T-helper 2 cell (primary cell): ENCODE results near the gene ATP13A2.
A peak's percentile ranks its signal among the peaks of the same experiment; 100 is the strongest.

Experiments used
- DNase-seq, 5 experiments: peaks; one replicate each; pipeline versions ENCODE4 v3.0.0 to v3.0.0-alpha.2; 2012 to 2022
- total RNA-seq, 2 donors: gene quantifications; one replicate each; lab custom pipeline; 2026; lab: John Stamatoyannopoulos, UW

ATP13A2 gene
- total RNA-seq, result 30.6 to 31.2 reads per million in 2 donors

GRCh38 chr1:17011439-17012307 lies at the start of gene ATP13A2:
Gene ATP13A2 (minus strand): TSS chr1:17011928. CDS start chr1:17011738, 190 bp downstream.
- DNase-seq, result peak; percentile 74 to 90 (median 76)

GRCh38 chr1:17061486-17061885 lies 49.8 kb upstream of the ATP13A2 start:
- no peak for DNase-seq

- DNase-seq, result no peak
These were observed 48.6 kb upstream of the ATP13A2 start for GRCh38 chr1:17060306-17060749.

- peak in 1 of 5 experiments; percentile 43 for DNase-seq
These were observed 47.9 kb upstream of the ATP13A2 start for GRCh38 chr1:17059391-17060305.

- no peak for DNase-seq
These were observed 44.8 kb upstream of the ATP13A2 start for GRCh38 chr1:17056551-17056950.

GRCh38 chr1:17055801-17056200 lies 44.1 kb upstream of the ATP13A2 start:
- no peak for DNase-seq

- DNase-seq, result peak; percentile 97 to 99 (median 98)
These were observed 42.1 kb upstream of the ATP13A2 start, which contains the start of gene SDHB for GRCh38 chr1:17053685-17054410. Gene SDHB (minus strand): TSS chr1:17054032. CDS start chr1:17054019, 13 bp downstream.

- DNase-seq, result no peak
These were observed 41.5 kb upstream of the ATP13A2 start for GRCh38 chr1:17053086-17053684.

- DNase-seq, result no peak
These were observed 40.9 kb upstream of the ATP13A2 start for GRCh38 chr1:17052641-17053040.

GRCh38 chr1:17052038-17052437 lies 40.3 kb upstream of the ATP13A2 start:
- DNase-seq, result no peak

- DNase-seq, result no peak
These were observed 36.2 kb upstream of the ATP13A2 start for GRCh38 chr1:17047924-17048323.

- DNase-seq, result no peak
These were observed 34.6 kb upstream of the ATP13A2 start for GRCh38 chr1:17046334-17046657.

GRCh38 chr1:17045634-17046333 lies 34.1 kb upstream of the ATP13A2 start:
- DNase-seq, result peak in 1 of 5 experiments; percentile 41

- no peak for DNase-seq
These were observed 33.4 kb upstream of the ATP13A2 start for GRCh38 chr1:17045150-17045549.

- no peak for DNase-seq
These were observed 31.9 kb upstream of the ATP13A2 start for GRCh38 chr1:17043676-17044075.

GRCh38 chr1:17040135-17040534 lies 28.4 kb upstream of the ATP13A2 start:
- DNase-seq, result no peak

GRCh38 chr1:17039522-17039921 lies 27.8 kb upstream of the ATP13A2 start:
- no peak for DNase-seq

GRCh38 chr1:17033481-17033880 lies 21.8 kb upstream of the ATP13A2 start:
- DNase-seq, result no peak

- no peak for DNase-seq
These were observed 21.0 kb upstream of the ATP13A2 start for GRCh38 chr1:17032741-17033140.

- no peak for DNase-seq
These were observed 19.7 kb upstream of the ATP13A2 start for GRCh38 chr1:17031436-17031835.

GRCh38 chr1:17030206-17030605 lies 18.5 kb upstream of the ATP13A2 start:
- DNase-seq, result no peak
